IMR-90 (cell line): Measurements from ENCODE around the gene ANKRD13B. TPM values are rescaled to one million over a fixed set of nuclear protein-coding genes. Genes with fewer than 3 reads are reported as not detected.

Experiments
- ATAC-seq: fragments of 200-7000 bp; cut with Tn5 transposase; 2 replicates; pipeline ENCODE4 v1.9.1; 2020; ENCODE audit warnings: low read depth, mild to moderate bottlenecking, moderate library complexity
- BruUV-seq: library from RNA; stranded (reverse); fragments of 400-500 nt; replicated peaks from 2 replicates; lab custom pipeline; 2021; lab: Mats Ljungman, UMichigan
- CTCF ChIA-PET: fragments of 300-600 bp; formaldehyde crosslinking; extraction: SDS; loops from one replicate; lab custom pipeline; 2021; ENCODE audit warnings: antibody characterized with exemption; lab: Yijun Ruan, JAX
- POLR2A ChIA-PET: fragments of 300-600 bp; sonication (Branson Sonifier 250); formaldehyde crosslinking; loops from one replicate; lab custom pipeline; 2022; ENCODE audit warnings: antibody characterized with exemption; ENCODE audit not compliant: unreplicated experiment; lab: Charles Lee
- DNase-seq: peaks from one replicate; pipeline ENCODE4 v3.0.0; 2013
- H2AFZ ChIP-seq: replicated peaks from 2 replicates; pipeline ENCODE3; 2013; ENCODE audit warnings: low read length, mild to moderate bottlenecking; ENCODE audit not compliant: poor library complexity
- H2AK5ac ChIP-seq: 2 replicates; pipeline ENCODE4 v1.6.1; 2013; ENCODE audit warnings: low read depth, low read length, inconsistent platforms
- H2AK9ac ChIP-seq: replicated peaks from 2 replicates; pipeline ENCODE3; 2013; ENCODE audit warnings: mild to moderate bottlenecking, low read depth, low read length, moderate library complexity; ENCODE audit not compliant: poor library complexity
- H2BK120ac ChIP-seq: 2 replicates; pipeline ENCODE4 v1.6.1; 2013; ENCODE audit warnings: low read depth, low read length, inconsistent platforms
- H2BK15ac ChIP-seq: 3 replicates; pipeline ENCODE4 v1.6.1; 2013; ENCODE audit warnings: low read depth, low read length, inconsistent platforms
- H2BK20ac ChIP-seq: 2 replicates; pipeline ENCODE4 v1.6.1; 2013; ENCODE audit warnings: low read depth, mild to moderate bottlenecking, inconsistent platforms, low read length, moderate library complexity
- H2BK5ac ChIP-seq: 2 replicates; pipeline ENCODE4 v1.6.1; 2013; ENCODE audit warnings: mild to moderate bottlenecking, low read depth, low read length, inconsistent platforms; ENCODE audit not compliant: poor library complexity, severe bottlenecking
- H3K14ac ChIP-seq: replicated peaks from 2 replicates; pipeline ENCODE4 v1.6.1; 2013; ENCODE audit warnings: low read depth, low read length, inconsistent platforms
- H3K18ac ChIP-seq: 2 replicates; pipeline ENCODE4 v1.6.1; 2013; ENCODE audit warnings: low read depth, low read length, control low read depth
- H3K23ac ChIP-seq: 2 replicates; pipeline ENCODE4 v1.6.1; 2013; ENCODE audit warnings: low read depth, low read length, inconsistent platforms
- H3K27ac ChIP-seq: 2 replicates; pipeline ENCODE4 v1.5.1; 2013; ENCODE audit warnings: mild to moderate bottlenecking, control low read depth, low read length; ENCODE audit not compliant: insufficient read depth
- H3K27me3 ChIP-seq: 2 replicates; pipeline ENCODE4 v1.6.1; 2013; ENCODE audit warnings: low read length; ENCODE audit not compliant: control insufficient read depth, insufficient read depth
- H3K36me3 ChIP-seq: 2 replicates; pipeline ENCODE4 v1.6.1; 2013; ENCODE audit warnings: low read length, mixed read lengths; ENCODE audit not compliant: control insufficient read depth, insufficient read depth
- H3K4ac ChIP-seq: 2 replicates; pipeline ENCODE4 v1.6.1; 2013; ENCODE audit warnings: low read depth, low read length, inconsistent platforms
- H3K4me1 ChIP-seq: 2 replicates; pipeline ENCODE4 v1.6.1; 2013; ENCODE audit warnings: low read length, mixed read lengths; ENCODE audit not compliant: control insufficient read depth, insufficient read depth
- H3K4me2 ChIP-seq: 2 replicates; pipeline ENCODE4 v1.6.1; 2013; ENCODE audit warnings: low read depth, mild to moderate bottlenecking, control low read depth, low read length, moderate library complexity
- H3K4me3 ChIP-seq: 2 replicates; pipeline ENCODE4 v1.5.1; 2013; ENCODE audit warnings: low read depth, mild to moderate bottlenecking, control low read depth, low read length, moderate library complexity; ENCODE audit not compliant: insufficient read depth
- H3K56ac ChIP-seq: 2 replicates; pipeline ENCODE4 v1.6.1; 2013; ENCODE audit warnings: low read length, inconsistent platforms; ENCODE audit not compliant: insufficient read depth; ENCODE audit errors: extremely low read depth
- H3K79me1 ChIP-seq, 2 experiments: 2 replicates each; pipeline ENCODE4 v1.6.1; 2013; ENCODE audit warnings: low read length in 2 of 2, inconsistent platforms in 1 of 2, low read depth in 1 of 2
- H3K9ac ChIP-seq: 2 replicates; pipeline ENCODE4 v1.6.1; 2013; ENCODE audit warnings: low read depth, low read length, control low read depth
- H3K9me1 ChIP-seq: 2 replicates; pipeline ENCODE4 v1.6.1; 2013; ENCODE audit warnings: low read length, inconsistent platforms; ENCODE audit not compliant: insufficient read depth
- H3K9me3 ChIP-seq: 2 replicates; pipeline ENCODE4 v1.6.1; 2013; ENCODE audit warnings: low read length; ENCODE audit not compliant: control insufficient read depth, insufficient read depth
- H4K20me1 ChIP-seq: 2 replicates; pipeline ENCODE4 v1.6.1; 2013; ENCODE audit warnings: low read length, inconsistent platforms; ENCODE audit not compliant: insufficient read depth
- H4K5ac ChIP-seq: 2 replicates; pipeline ENCODE4 v1.6.1; 2013; ENCODE audit warnings: mild to moderate bottlenecking, low read depth, low read length, control low read depth
- H4K8ac ChIP-seq, 2 experiments: 2 replicates each; pipeline ENCODE4 v1.6.1; 2013; ENCODE audit warnings: low read depth in 2 of 2, low read length in 2 of 2, control low read depth in 1 of 2, inconsistent platforms in 1 of 2
- H4K91ac ChIP-seq: 2 replicates; pipeline ENCODE4 v1.6.1; 2013; ENCODE audit warnings: low read depth, low read length, inconsistent platforms; ENCODE audit not compliant: insufficient read depth
- BHLHE40 ChIP-seq: fragments of 150-350 bp; IDR thresholded peaks from 2 replicates; pipeline ENCODE4 v1.6.1; 2016; ENCODE audit warnings: mild to moderate bottlenecking, low read depth, low read length
- MAFK ChIP-seq: IDR thresholded peaks from 2 replicates; pipeline ENCODE4 v1.6.1; 2012; ENCODE audit warnings: low read depth, low read length, improper control_type of control experiment
- MXI1 ChIP-seq: IDR thresholded peaks from 2 replicates; pipeline ENCODE4 v1.6.1; 2012; ENCODE audit warnings: low read depth, mild to moderate bottlenecking, low read length, moderate library complexity, borderline replicate concordance
- NFE2L2 ChIP-seq: fragments of 150-350 bp; IDR thresholded peaks from 2 replicates; pipeline ENCODE4 v1.6.1; 2016; ENCODE audit warnings: low read depth, mild to moderate bottlenecking, low read length
- WGBS, 2 experiments: methylation state at CpG; one replicate each; pipeline versions ENCODE4 v1.1.5 to v1.1.7; 2013; ENCODE audit warnings: missing lambda C conversion rate in 2 of 2; ENCODE audit not compliant: insufficient read length in 1 of 2; ENCODE audit errors: extremely low coverage in 2 of 2; 5-methylcytosine and 5-hydroxymethylcytosine counted together
- dilution Hi-C: fragments of 300-500 bp; cut with HindIII; formaldehyde crosslinking; loops from one replicate; pipeline ENCODE4 v1.14.3; 2018; ENCODE audit warnings: low sequenced_read_pairs; ENCODE audit not compliant: unreplicated experiment
- in situ Hi-C: fragments of 300-500 bp; cut with MboI; formaldehyde crosslinking; loops from 3 replicates; pipeline ENCODE4 v1.14.3; 2019; ENCODE audit warnings: low sequenced_read_pairs, inconsistent platforms, mixed read lengths
- intact Hi-C: fragments of 100-400 bp; cut with micrococcal nuclease; formaldehyde crosslinking; loops from 2 replicates; pipeline ENCODE4 v1.10.0; 2022
- polyA plus RNA-seq, 3 experiments: library from polyadenylated mRNA; depleted of rRNA; stranded (reverse); fragments of >200 nt; gene quantifications; 2 replicates each; pipeline ENCODE4 v1.2.3, GENCODE V29; 2012; ENCODE audit warnings: low replicate concordance in 1 of 3
- total RNA-seq: library from RNA; depleted of rRNA; stranded (reverse); fragments of >200 nt; gene quantifications from 2 replicates; pipeline ENCODE4 v1.2.3, GENCODE V29; 2012

Gene ANKRD13B
- total and polyA plus RNA-seq, 2 of the 4 experiments (the other 2 are of a cell fraction), result 0.90 to 4.0 TPM

DNA sequence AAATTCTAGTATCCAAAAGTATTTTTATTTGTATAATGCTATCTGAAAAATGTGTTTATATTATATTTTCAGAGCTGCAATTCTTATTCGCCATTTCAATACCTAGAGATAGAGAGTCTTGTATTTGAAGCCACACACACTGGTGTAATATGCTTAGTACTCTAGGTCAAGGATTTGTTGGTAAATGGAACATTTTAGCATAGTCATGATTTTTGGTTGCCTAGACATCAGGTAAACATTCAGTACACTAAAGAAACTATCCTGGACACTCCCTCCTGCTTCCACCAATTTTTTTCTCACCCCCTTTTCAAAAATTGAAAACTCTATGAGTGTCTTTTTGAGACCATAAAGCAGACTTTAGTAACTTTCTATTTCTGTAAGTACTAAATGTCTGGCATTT, 46.8 kb upstream of the ANKRD13B start:
- in situ Hi-C loops, result no loop called here

More for the DNA sequence above, 46.8 kb upstream of the ANKRD13B start:
- BruUV-seq, result no TSS peak
- Histone ChIP-seq H2BK5ac (no peak overlapping the region), H3K9ac (no peak overlapping the region), H3K36me3 (peaks cover 21% of the 10 kb centered on the region), H3K4ac (no peak overlapping the region), H3K14ac (no peak overlapping the region), H3K4me2 (no peak overlapping the region), H3K9me3 (no peaks in the 10 kb centered on the region), H3K4me3 (no peak overlapping the region), H2BK120ac (no peak overlapping the region), H3K27me3 (no peaks in the 10 kb centered on the region), H2AFZ (no peak overlapping the region), H3K18ac (no peak overlapping the region), H4K5ac (no peak overlapping the region), H3K56ac (no peak overlapping the region), H3K79me1 (peaks cover 3 to 8% of the 10 kb centered on the region in 2 experiments; a peak in 2 of 4 replicates), H2BK20ac (no peak overlapping the region), H4K20me1 (0 out of 2 replicates have a peak, but pooled peaks cover 3% of the 10 kb centered on the region), H3K23ac (no peak overlapping the region), H3K27ac (no peak overlapping the region), H4K8ac (no peak overlapping the region), H2AK5ac (no peak overlapping the region), H3K4me1 (peaks cover 2% of the 10 kb centered on the region; the same call in 1 of the 2 replicates), H2BK15ac (no peak overlapping the region), H2AK9ac (no peak overlapping the region), H3K9me1 (no peaks in the 10 kb centered on the region), H4K91ac (no peak overlapping the region)
- ChIA-PET POLR2A (interaction anchor here (0.5 kb wide), 1 partner anchor 12 kb away, joined by 3 read pairs; no protein-coding TSS in a partner anchor), CTCF (no interaction called here)
- intact Hi-C loops, result no loop called here
- DNase-seq (no peak), ATAC-seq (no peak)
- dilution Hi-C loops, result no loop called here
- WGBS, 2 experiments, result no CpG with 5 or more reads among the region's 1 CpG
- TF ChIP-seq MAFK, result peak; percentile 53; the same call in 1 of the 2 replicates
- no peak for TF ChIP-seq BHLHE40
- no peak for TF ChIP-seq MXI1
- peak; percentile 70 for TF ChIP-seq NFE2L2
